Spinal cord (tissue), 10 donors: ENCODE measurements around the gene MYOC. TPM values are rescaled to one million over a fixed set of nuclear protein-coding genes. Genes with fewer than 3 reads are reported as not detected.

ENCODE experiments used
- DNase-seq, 6 donors: peaks; one replicate each; pipeline versions ENCODE4 v3.0.0 to v3.0.0-alpha.2; 2013 to 2015; ENCODE audit warnings: low spot score in 6 of 6, low read depth in 4 of 6
- H3K27ac ChIP-seq: one replicate; pipeline ENCODE4 v1.5.1; 2013; ENCODE audit warnings: low read depth, low read length, control low read depth
- H3K27me3 ChIP-seq: one replicate; pipeline ENCODE4 v1.6.1; 2013; ENCODE audit warnings: low read length; ENCODE audit not compliant: control insufficient read depth, insufficient read depth
- H3K36me3 ChIP-seq: one replicate; pipeline ENCODE4 v1.6.1; 2013; ENCODE audit warnings: low read length; ENCODE audit not compliant: control insufficient read depth, insufficient read depth
- H3K4me1 ChIP-seq: one replicate; pipeline ENCODE4 v1.6.1; 2013; ENCODE audit warnings: low read length; ENCODE audit not compliant: control insufficient read depth, insufficient read depth
- H3K4me3 ChIP-seq: one replicate; pipeline ENCODE4 v1.5.1; 2013; ENCODE audit warnings: low read depth, low read length, control low read depth
- H3K9me3 ChIP-seq: one replicate; pipeline ENCODE4 v1.6.1; 2013; ENCODE audit warnings: low read length; ENCODE audit not compliant: control insufficient read depth, insufficient read depth
- WGBS: methylation state at CpG from one replicate; pipeline ENCODE4 v1.1.5; 2013; ENCODE audit warnings: missing lambda C conversion rate; ENCODE audit not compliant: insufficient coverage; 5-methylcytosine and 5-hydroxymethylcytosine counted together
- polyA plus RNA-seq, 2 donors: library from polyadenylated mRNA; unstranded; fragments of 120-200 nt; gene quantifications; one replicate each; pipeline ENCODE4 v1.2.1, GENCODE V29; 2013; ENCODE audit not compliant: insufficient read length in 2 of 2
- total RNA-seq, 2 donors: library from RNA; depleted of rRNA in 1 of 2; stranded (reverse); fragments of 120-200 nt in 1 of 2; fragments of >200 nt in 1 of 2; gene quantifications; one replicate each; pipeline versions ENCODE4 v1.2.3 to v1.2.4, GENCODE V29; 2013 to 2014
- donor health status: healthy.

The MYOC gene
- total and polyA plus RNA-seq, 4 donors: 0.21 to 5.2 (median 0.96) TPM

- Histone ChIP-seq H3K36me3 (no peaks in the 10 kb centered on the region), H3K27ac (peak overlapping the region; percentile 85), H3K9me3 (no peaks in the 10 kb centered on the region), H3K4me3 (no peak overlapping the region), H3K27me3 (no peaks in the 10 kb centered on the region), H3K4me1 (peaks cover 28% of the 10 kb centered on the region)
- WGBS: 35% methylated on average over 5 of the region's 8 CpGs
- no peak for DNase-seq
Observed at GRCh38 chr1:171654201-171654941, 1.9 kb upstream of the MYOC start.

- WGBS: no CpG with 5 or more reads among the region's 1 CpG
- Histone ChIP-seq H3K36me3 (no peaks in the 10 kb centered on the region), H3K27me3 (no peaks in the 10 kb centered on the region), H3K27ac (peak overlapping the region; percentile 85), H3K4me3 (no peak overlapping the region), H3K9me3 (no peaks in the 10 kb centered on the region), H3K4me1 (peaks cover 28% of the 10 kb centered on the region)
- no peak for DNase-seq
Observed at GRCh38 chr1:171653796-171654195, 1.3 kb upstream of the MYOC start.

GRCh38 chr1:171646249-171646560 lies 6.3 kb downstream of the MYOC start:
- no peaks in the 10 kb centered on the region for H3K9me3 ChIP-seq
- DNase-seq: no peak
- no CpG with 5 or more reads among the region's 1 CpG for WGBS
- H3K27ac ChIP-seq: peak overlapping the region; percentile 75
- no peaks in the 10 kb centered on the region for H3K27me3 ChIP-seq
- no peaks in the 10 kb centered on the region for H3K36me3 ChIP-seq
- no peak overlapping the region for H3K4me3 ChIP-seq
- peaks cover 14% of the 10 kb centered on the region for H3K4me1 ChIP-seq

- peak; percentile 51 to 97 (median 56) for DNase-seq
- H3K27ac ChIP-seq: peak overlapping the region; percentile 75
- no peaks in the 10 kb centered on the region for H3K27me3 ChIP-seq
- no peaks in the 10 kb centered on the region for H3K9me3 ChIP-seq
- 43% methylated on average over 8 of the region's 8 CpGs for WGBS
- H3K36me3 ChIP-seq: no peaks in the 10 kb centered on the region
- peaks cover 14% of the 10 kb centered on the region for H3K4me1 ChIP-seq
- no peak overlapping the region for H3K4me3 ChIP-seq
Observed at GRCh38 chr1:171645553-171646248, 6.8 kb downstream of the MYOC start.

- Histone ChIP-seq H3K27ac (peak overlapping the region; percentile 75), H3K4me1 (peaks cover 14% of the 10 kb centered on the region), H3K4me3 (no peak overlapping the region), H3K9me3 (no peaks in the 10 kb centered on the region), H3K27me3 (no peaks in the 10 kb centered on the region), H3K36me3 (no peaks in the 10 kb centered on the region)
- DNase-seq: peak in 5 of 6 donors; percentile 27 to 91 (median 58)
- WGBS: 23% methylated on average over 13 of the region's 15 CpGs
Observed at GRCh38 chr1:171644805-171645483, 7.5 kb downstream of the MYOC start.

- Histone ChIP-seq H3K36me3 (no peaks in the 10 kb centered on the region), H3K9me3 (no peaks in the 10 kb centered on the region), H3K27me3 (no peaks in the 10 kb centered on the region), H3K4me1 (peaks cover 14% of the 10 kb centered on the region), H3K4me3 (no peak overlapping the region), H3K27ac (no peak overlapping the region)
- 87% methylated on average over 4 of the region's 8 CpGs for WGBS
- no peak for DNase-seq
Observed at GRCh38 chr1:171643156-171643555, 9.3 kb downstream of the MYOC start.

- Histone ChIP-seq H3K27ac (no peak overlapping the region), H3K9me3 (no peaks in the 10 kb centered on the region)
Observed at GRCh38 chr1:171642197-171642596, 10.3 kb downstream of the MYOC start.

GRCh38 chr1:171641076-171641864 lies 11.2 kb downstream of the MYOC start:
- Histone ChIP-seq H3K36me3 (no peaks in the 10 kb centered on the region), H3K4me1 (peaks cover 14% of the 10 kb centered on the region), H3K9me3 (no peaks in the 10 kb centered on the region), H3K27me3 (no peaks in the 10 kb centered on the region), H3K4me3 (no peak overlapping the region), H3K27ac (no peak overlapping the region)
- WGBS: 36% methylated on average over 7 of the region's 10 CpGs
- no peak for DNase-seq

More at GRCh38 chr1:171642197-171642596, 10.3 kb downstream of the MYOC start:
- 100% methylated on average over 1 of the region's 4 CpGs for WGBS
- Histone ChIP-seq H3K27me3 (no peaks in the 10 kb centered on the region), H3K4me3 (no peak overlapping the region), H3K36me3 (no peaks in the 10 kb centered on the region), H3K4me1 (peaks cover 14% of the 10 kb centered on the region)
- DNase-seq: no peak

GRCh38 chr1:171640225-171640624 lies 12.3 kb downstream of the MYOC start:
- H3K27me3 ChIP-seq: no peaks in the 10 kb centered on the region
- H3K4me3 ChIP-seq: no peak overlapping the region
- WGBS: 90% methylated on average over 1 of the region's 1 CpG
- H3K9me3 ChIP-seq: no peaks in the 10 kb centered on the region
- DNase-seq: no peak
- no peak overlapping the region for H3K27ac ChIP-seq
- H3K36me3 ChIP-seq: no peaks in the 10 kb centered on the region
- peaks cover 6% of the 10 kb centered on the region for H3K4me1 ChIP-seq
